ENCODE data around the gene PTGES3L. TPM values are rescaled to one million over a fixed set of nuclear protein-coding genes. Genes with fewer than 3 reads are reported as not detected.

The PTGES3L gene
- total and polyA plus RNA-seq, 2 of the 13 experiments (the other 11 are each of a cell fraction or from before 2014, with no cell fraction given) = 1.2 to 2.9 TPM

DNA sequence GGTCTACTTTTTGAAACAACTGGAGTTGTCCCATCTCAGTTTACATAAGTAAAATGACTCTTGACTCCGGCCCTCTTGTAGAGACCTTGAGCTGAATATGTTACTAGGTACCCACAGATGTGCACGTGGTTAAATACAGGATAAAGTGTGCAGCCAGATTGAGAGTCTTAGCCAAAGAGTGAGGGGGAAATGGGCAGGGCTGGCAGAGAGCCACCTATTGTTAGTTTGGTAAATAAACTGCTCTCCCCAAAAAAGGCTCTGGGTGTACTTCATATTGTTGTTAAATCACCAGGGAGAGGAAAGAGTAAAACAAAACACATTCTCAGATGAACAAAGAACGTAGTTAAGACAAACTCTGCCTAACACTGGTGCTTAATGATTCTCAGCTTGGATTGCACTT lies 59.0 kb downstream of the PTGES3L start (continued):
- TF ChIP-seq, protein P1, sequence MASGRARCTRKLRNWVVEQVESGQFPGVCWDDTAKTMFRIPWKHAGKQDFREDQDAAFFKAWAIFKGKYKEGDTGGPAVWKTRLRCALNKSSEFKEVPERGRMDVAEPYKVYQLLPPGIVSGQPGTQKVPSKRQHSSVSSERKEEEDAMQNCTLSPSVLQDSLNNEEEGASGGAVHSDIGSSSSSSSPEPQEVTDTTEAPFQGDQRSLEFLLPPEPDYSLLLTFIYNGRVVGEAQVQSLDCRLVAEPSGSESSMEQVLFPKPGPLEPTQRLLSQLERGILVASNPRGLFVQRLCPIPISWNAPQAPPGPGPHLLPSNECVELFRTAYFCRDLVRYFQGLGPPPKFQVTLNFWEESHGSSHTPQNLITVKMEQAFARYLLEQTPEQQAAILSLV (CRISPR knock-in tag; IDR thresholded peaks at IDR 0.05; ENCODE audit: borderline replicate concordance) = no peak
- TF ChIP-seq, protein P2, sequence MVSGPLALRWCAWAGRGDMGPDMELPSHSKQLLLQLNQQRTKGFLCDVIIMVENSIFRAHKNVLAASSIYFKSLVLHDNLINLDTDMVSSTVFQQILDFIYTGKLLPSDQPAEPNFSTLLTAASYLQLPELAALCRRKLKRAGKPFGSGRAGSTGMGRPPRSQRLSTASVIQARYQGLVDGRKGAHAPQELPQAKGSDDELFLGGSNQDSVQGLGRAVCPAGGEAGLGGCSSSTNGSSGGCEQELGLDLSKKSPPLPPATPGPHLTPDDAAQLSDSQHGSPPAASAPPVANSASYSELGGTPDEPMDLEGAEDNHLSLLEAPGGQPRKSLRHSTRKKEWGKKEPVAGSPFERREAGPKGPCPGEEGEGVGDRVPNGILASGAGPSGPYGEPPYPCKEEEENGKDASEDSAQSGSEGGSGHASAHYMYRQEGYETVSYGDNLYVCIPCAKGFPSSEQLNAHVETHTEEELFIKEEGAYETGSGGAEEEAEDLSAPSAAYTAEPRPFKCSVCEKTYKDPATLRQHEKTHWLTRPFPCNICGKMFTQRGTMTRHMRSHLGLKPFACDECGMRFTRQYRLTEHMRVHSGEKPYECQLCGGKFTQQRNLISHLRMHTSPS (CRISPR knock-in tag; IDR thresholded peaks at IDR 0.05; ENCODE audit: low read depth) = no peak
- no peak for TF ChIP-seq RXRA (CRISPR knock-in tag; IDR thresholded peaks at IDR 0.05)
- TF ChIP-seq CC2D1A (CRISPR knock-in tag; IDR thresholded peaks at IDR 0.05) = no peak
- no peak for TF ChIP-seq SUZ12 (IDR thresholded peaks at IDR 0.05; ENCODE audit: low read depth, low read length)
- TF ChIP-seq XBP1 (CRISPR knock-in tag; IDR thresholded peaks at IDR 0.05) = no peak
- TF ChIP-seq, protein P3, sequence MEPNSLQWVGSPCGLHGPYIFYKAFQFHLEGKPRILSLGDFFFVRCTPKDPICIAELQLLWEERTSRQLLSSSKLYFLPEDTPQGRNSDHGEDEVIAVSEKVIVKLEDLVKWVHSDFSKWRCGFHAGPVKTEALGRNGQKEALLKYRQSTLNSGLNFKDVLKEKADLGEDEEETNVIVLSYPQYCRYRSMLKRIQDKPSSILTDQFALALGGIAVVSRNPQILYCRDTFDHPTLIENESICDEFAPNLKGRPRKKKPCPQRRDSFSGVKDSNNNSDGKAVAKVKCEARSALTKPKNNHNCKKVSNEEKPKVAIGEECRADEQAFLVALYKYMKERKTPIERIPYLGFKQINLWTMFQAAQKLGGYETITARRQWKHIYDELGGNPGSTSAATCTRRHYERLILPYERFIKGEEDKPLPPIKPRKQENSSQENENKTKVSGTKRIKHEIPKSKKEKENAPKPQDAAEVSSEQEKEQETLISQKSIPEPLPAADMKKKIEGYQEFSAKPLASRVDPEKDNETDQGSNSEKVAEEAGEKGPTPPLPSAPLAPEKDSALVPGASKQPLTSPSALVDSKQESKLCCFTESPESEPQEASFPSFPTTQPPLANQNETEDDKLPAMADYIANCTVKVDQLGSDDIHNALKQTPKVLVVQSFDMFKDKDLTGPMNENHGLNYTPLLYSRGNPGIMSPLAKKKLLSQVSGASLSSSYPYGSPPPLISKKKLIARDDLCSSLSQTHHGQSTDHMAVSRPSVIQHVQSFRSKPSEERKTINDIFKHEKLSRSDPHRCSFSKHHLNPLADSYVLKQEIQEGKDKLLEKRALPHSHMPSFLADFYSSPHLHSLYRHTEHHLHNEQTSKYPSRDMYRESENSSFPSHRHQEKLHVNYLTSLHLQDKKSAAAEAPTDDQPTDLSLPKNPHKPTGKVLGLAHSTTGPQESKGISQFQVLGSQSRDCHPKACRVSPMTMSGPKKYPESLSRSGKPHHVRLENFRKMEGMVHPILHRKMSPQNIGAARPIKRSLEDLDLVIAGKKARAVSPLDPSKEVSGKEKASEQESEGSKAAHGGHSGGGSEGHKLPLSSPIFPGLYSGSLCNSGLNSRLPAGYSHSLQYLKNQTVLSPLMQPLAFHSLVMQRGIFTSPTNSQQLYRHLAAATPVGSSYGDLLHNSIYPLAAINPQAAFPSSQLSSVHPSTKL (CRISPR knock-in tag; IDR thresholded peaks at IDR 0.05) = peak; percentile 86
- TF ChIP-seq ZNF501 (CRISPR knock-in tag; IDR thresholded peaks at IDR 0.05) = no peak
- TF ChIP-seq ZNF556 (CRISPR knock-in tag; IDR thresholded peaks at IDR 0.05; ENCODE audit: borderline replicate concordance) = no peak
- TF ChIP-seq, protein P4, sequence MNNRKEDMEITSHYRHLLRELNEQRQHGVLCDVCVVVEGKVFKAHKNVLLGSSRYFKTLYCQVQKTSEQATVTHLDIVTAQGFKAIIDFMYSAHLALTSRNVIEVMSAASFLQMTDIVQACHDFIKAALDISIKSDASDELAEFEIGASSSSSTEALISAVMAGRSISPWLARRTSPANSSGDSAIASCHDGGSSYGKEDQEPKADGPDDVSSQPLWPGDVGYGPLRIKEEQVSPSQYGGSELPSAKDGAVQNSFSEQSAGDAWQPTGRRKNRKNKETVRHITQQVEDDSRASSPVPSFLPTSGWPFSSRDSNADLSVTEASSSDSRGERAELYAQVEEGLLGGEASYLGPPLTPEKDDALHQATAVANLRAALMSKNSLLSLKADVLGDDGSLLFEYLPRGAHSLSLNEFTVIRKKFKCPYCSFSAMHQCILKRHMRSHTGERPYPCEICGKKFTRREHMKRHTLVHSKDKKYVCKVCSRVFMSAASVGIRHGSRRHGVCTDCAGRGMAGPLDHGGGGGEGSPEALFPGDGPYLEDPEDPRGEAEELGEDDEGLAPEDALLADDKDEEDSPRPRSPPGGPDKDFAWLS (CRISPR knock-in tag; IDR thresholded peaks at IDR 0.05; ENCODE audit: borderline replicate concordance) = no peak
- no peak for TF ChIP-seq HOXA7 (CRISPR knock-in tag; IDR thresholded peaks at IDR 0.05)
- no peak for TF ChIP-seq RFX5 (IDR thresholded peaks at IDR 0.05; ENCODE audit: low read depth, low read length)
- no peak for TF ChIP-seq TCF12 (IDR thresholded peaks at IDR 0.05)
- TF ChIP-seq TCF12 (CRISPR knock-in tag; IDR thresholded peaks at IDR 0.05) = no peak
- TF ChIP-seq PRMT3 (CRISPR knock-in tag; IDR thresholded peaks at IDR 0.05; ENCODE audit: borderline replicate concordance, low read depth) = no peak
- TF ChIP-seq MAFG (CRISPR knock-in tag; IDR thresholded peaks at IDR 0.05) = no peak
- TF ChIP-seq CENPT (CRISPR knock-in tag; IDR thresholded peaks at IDR 0.05; ENCODE audit: low read depth) = no peak
- no peak for TF ChIP-seq KLF12 (CRISPR knock-in tag; IDR thresholded peaks at IDR 0.05; ENCODE audit: borderline replicate concordance)
- no peak for TF ChIP-seq ZNF296 (CRISPR knock-in tag; conservative IDR thresholded peaks at IDR 0.05)
- TF ChIP-seq MYC (CRISPR knock-in tag; IDR thresholded peaks at IDR 0.05; ENCODE audit: borderline replicate concordance) = no peak
- TF ChIP-seq FOXO1 (CRISPR knock-in tag; IDR thresholded peaks at IDR 0.05) = no peak
- TF ChIP-seq ZNF260 (CRISPR knock-in tag; IDR thresholded peaks at IDR 0.05; ENCODE audit: borderline replicate concordance, low read depth) = no peak
- TF ChIP-seq JUN (CRISPR knock-in tag; IDR thresholded peaks at IDR 0.05) = no peak
- TF ChIP-seq FOXC1 (CRISPR knock-in tag; IDR thresholded peaks at IDR 0.05; ENCODE audit: borderline replicate concordance) = no peak
- TF ChIP-seq MIER2 (CRISPR knock-in tag; IDR thresholded peaks at IDR 0.05) = no peak

Data from HepG2 (cell line).